Mesendoderm (in vitro differentiated cells): ENCODE results near the gene METTL16.

Experiments used
- DNase-seq: peaks from one replicate; pipeline ENCODE4 v3.0.0; 2013
- H2AK5ac ChIP-seq: 2 replicates; pipeline ENCODE4 v1.6.1; 2013; ENCODE audit warnings: low read length, inconsistent platforms
- H2BK120ac ChIP-seq: 2 replicates; pipeline ENCODE4 v1.6.1; 2013; ENCODE audit warnings: low read depth, mild to moderate bottlenecking, low read length, moderate library complexity, mixed read lengths
- H2BK15ac ChIP-seq: replicated peaks from 2 replicates; pipeline ENCODE4 v1.6.1; 2013; ENCODE audit warnings: low read depth, mild to moderate bottlenecking, moderate library complexity
- H2BK5ac ChIP-seq: 2 replicates; pipeline ENCODE4 v1.6.1; 2013; ENCODE audit warnings: low read length, inconsistent platforms
- H3K18ac ChIP-seq: 2 replicates; pipeline ENCODE4 v1.6.1; 2013; ENCODE audit warnings: mild to moderate bottlenecking, low read length, mixed read lengths
- H3K23ac ChIP-seq: one replicate; pipeline ENCODE4 v1.6.1; 2013; ENCODE audit warnings: low read length
- H3K27ac ChIP-seq: 2 replicates; pipeline ENCODE4 v1.5.1; 2013; ENCODE audit warnings: low read depth, mild to moderate bottlenecking, inconsistent platforms, low read length, moderate library complexity
- H3K27me3 ChIP-seq: 2 replicates; pipeline ENCODE4 v1.6.1; 2013; ENCODE audit warnings: low read length, control low read depth, mild to moderate bottlenecking, inconsistent platforms; ENCODE audit not compliant: insufficient read depth, poor library complexity
- H3K36me3 ChIP-seq: 2 replicates; pipeline ENCODE4 v1.6.1; 2013; ENCODE audit warnings: low read length, inconsistent platforms; ENCODE audit not compliant: control insufficient read depth, insufficient read depth
- H3K4ac ChIP-seq: one replicate; pipeline ENCODE4 v1.6.1; 2013; ENCODE audit warnings: low read depth, mild to moderate bottlenecking, low read length, moderate library complexity
- H3K4me1 ChIP-seq: 2 replicates; pipeline ENCODE4 v1.6.1; 2013; ENCODE audit warnings: low read depth, low read length, inconsistent platforms; ENCODE audit not compliant: control insufficient read depth
- H3K4me2 ChIP-seq: 2 replicates; pipeline ENCODE4 v1.6.1; 2013; ENCODE audit warnings: low read length
- H3K4me3 ChIP-seq: 2 replicates; pipeline ENCODE4 v1.5.1; 2013; ENCODE audit warnings: mild to moderate bottlenecking, low read length
- H3K56ac ChIP-seq: one replicate; pipeline ENCODE4 v1.6.1; 2013; ENCODE audit warnings: low read length
- H3K79me1 ChIP-seq: 2 replicates; pipeline ENCODE4 v1.6.1; 2013; ENCODE audit warnings: low read length, inconsistent platforms
- H3K79me2 ChIP-seq: 2 replicates; pipeline ENCODE4 v1.6.1; 2013; ENCODE audit warnings: mild to moderate bottlenecking, low read length; ENCODE audit not compliant: control insufficient read depth, insufficient read depth
- H3K9ac ChIP-seq: 2 replicates; pipeline ENCODE4 v1.6.1; 2013; ENCODE audit warnings: low read length, inconsistent platforms
- H4K5ac ChIP-seq: one replicate; pipeline ENCODE4 v1.6.1; 2013; ENCODE audit warnings: low read length
- H4K8ac ChIP-seq: one replicate; pipeline ENCODE4 v1.6.1; 2013; ENCODE audit warnings: low read depth, mild to moderate bottlenecking, control low read depth, low read length, moderate library complexity
- whole genome bisulfite sequencing: extraction: QIAGEN DNeasy Blood & Tissue Kit; methylation state at CpG from one replicate; pipeline ENCODE4 v1.1.7; 2013; ENCODE audit warnings: low lambda C conversion rate, missing lambda C conversion rate; ENCODE audit not compliant: insufficient coverage; ENCODE audit errors: extremely low coverage; 5-methylcytosine and 5-hydroxymethylcytosine counted together

Gene METTL16

GRCh38 chr17:2371183-2372130 is 140.2 kb downstream of the METTL16 start:
- Histone ChIP-seq H3K36me3 (no peaks in the 10 kb centered on the region), H3K4ac (no peak overlapping the region), H4K8ac (no peak overlapping the region), H3K4me1 (no peaks in the 10 kb centered on the region), H3K4me2 (no peak overlapping the region), H3K18ac (no peak overlapping the region), H3K56ac (no peak overlapping the region), H2BK120ac (no peak overlapping the region), H3K4me3 (no peak overlapping the region), H3K27me3 (no peaks in the 10 kb centered on the region), H2AK5ac (no peak overlapping the region), H4K5ac (no peak overlapping the region), H3K9ac (no peak overlapping the region), H3K27ac (no peak overlapping the region), H2BK15ac (no peak overlapping the region), H3K23ac (no peak overlapping the region), H3K79me1 (no peaks in the 10 kb centered on the region), H3K79me2 (no peaks in the 10 kb centered on the region), H2BK5ac (no peak overlapping the region)
- no CpG with 5 or more reads among the region's 30 CpGs for WGBS
- no peak for DNase-seq

- WGBS, result no CpG with 5 or more reads among the region's 11 CpGs
- no peak overlapping the region for H2BK120ac ChIP-seq
- H3K4ac ChIP-seq, result no peak overlapping the region
- DNase-seq, result no peak
- H3K9ac ChIP-seq, result no peak overlapping the region
- no peak overlapping the region for H2BK5ac ChIP-seq
- peak overlapping the region; percentile 62 for H3K56ac ChIP-seq
- no peaks in the 10 kb centered on the region for H3K36me3 ChIP-seq
- no peak overlapping the region for H3K4me2 ChIP-seq
- no peaks in the 10 kb centered on the region for H3K4me1 ChIP-seq
- H3K79me1 ChIP-seq, result no peaks in the 10 kb centered on the region
- no peak overlapping the region for H3K18ac ChIP-seq
- no peak overlapping the region for H3K27ac ChIP-seq
- H3K27me3 ChIP-seq, result no peaks in the 10 kb centered on the region
- H3K23ac ChIP-seq, result peak overlapping the region; percentile 37
- H3K4me3 ChIP-seq, result no peak overlapping the region
- no peak overlapping the region for H2BK15ac ChIP-seq
- no peaks in the 10 kb centered on the region for H3K79me2 ChIP-seq
- no peak overlapping the region for H4K8ac ChIP-seq
- H2AK5ac ChIP-seq, result no peak overlapping the region
- H4K5ac ChIP-seq, result no peak overlapping the region
Measured at GRCh38 chr17:2370211-2370589, 141.5 kb downstream of the METTL16 start.

GRCh38 chr17:2369551-2370210 is 142.0 kb downstream of the METTL16 start:
- no peak overlapping the region for H2BK5ac ChIP-seq
- H2BK15ac ChIP-seq, result no peak overlapping the region
- H2AK5ac ChIP-seq, result no peak overlapping the region
- H2BK120ac ChIP-seq, result no peak overlapping the region
- no peak overlapping the region for H4K5ac ChIP-seq
- no peak overlapping the region for H3K27ac ChIP-seq
- no peak overlapping the region for H3K23ac ChIP-seq
- H3K18ac ChIP-seq, result no peak overlapping the region
- no peak overlapping the region for H4K8ac ChIP-seq
- no peaks in the 10 kb centered on the region for H3K79me2 ChIP-seq
- no peak overlapping the region for H3K4ac ChIP-seq
- WGBS, result no CpG with 5 or more reads among the region's 20 CpGs
- H3K4me2 ChIP-seq, result no peak overlapping the region
- H3K4me1 ChIP-seq, result no peaks in the 10 kb centered on the region
- H3K56ac ChIP-seq, result peak overlapping the region; percentile 59
- no peak overlapping the region for H3K4me3 ChIP-seq
- H3K79me1 ChIP-seq, result no peaks in the 10 kb centered on the region
- H3K9ac ChIP-seq, result no peak overlapping the region
- DNase-seq, result peak; percentile 66
- no peaks in the 10 kb centered on the region for H3K27me3 ChIP-seq
- no peaks in the 10 kb centered on the region for H3K36me3 ChIP-seq

GRCh38 chr17:2369039-2369438 is 142.6 kb downstream of the METTL16 start:
- H2BK120ac ChIP-seq, result no peak overlapping the region
- DNase-seq, result no peak
- H3K27ac ChIP-seq, result no peak overlapping the region
- no peak overlapping the region for H4K5ac ChIP-seq
- WGBS, result no CpG with 5 or more reads among the region's 5 CpGs
- H2BK5ac ChIP-seq, result no peak overlapping the region
- H3K4ac ChIP-seq, result no peak overlapping the region
- no peaks in the 10 kb centered on the region for H3K4me1 ChIP-seq
- no peak overlapping the region for H4K8ac ChIP-seq
- H3K79me2 ChIP-seq, result no peaks in the 10 kb centered on the region
- no peaks in the 10 kb centered on the region for H3K79me1 ChIP-seq
- H3K4me2 ChIP-seq, result no peak overlapping the region
- H3K27me3 ChIP-seq, result no peaks in the 10 kb centered on the region
- no peak overlapping the region for H3K56ac ChIP-seq
- no peak overlapping the region for H3K4me3 ChIP-seq
- H3K18ac ChIP-seq, result no peak overlapping the region
- H3K9ac ChIP-seq, result no peak overlapping the region
- no peak overlapping the region for H3K23ac ChIP-seq
- H2AK5ac ChIP-seq, result no peak overlapping the region
- no peak overlapping the region for H2BK15ac ChIP-seq
- no peaks in the 10 kb centered on the region for H3K36me3 ChIP-seq

GRCh38 chr17:2368359-2368758 is 143.3 kb downstream of the METTL16 start:
- no CpG with 5 or more reads among the region's 8 CpGs for WGBS
- Histone ChIP-seq H3K36me3 (no peaks in the 10 kb centered on the region), H3K4ac (no peak overlapping the region), H2BK15ac (no peak overlapping the region), H2AK5ac (no peak overlapping the region), H2BK5ac (no peak overlapping the region), H3K56ac (no peak overlapping the region), H3K4me3 (no peak overlapping the region), H2BK120ac (no peak overlapping the region), H3K9ac (no peak overlapping the region), H3K79me2 (no peaks in the 10 kb centered on the region), H3K18ac (no peak overlapping the region), H3K4me2 (no peak overlapping the region), H3K23ac (no peak overlapping the region), H3K79me1 (no peaks in the 10 kb centered on the region), H3K27me3 (no peaks in the 10 kb centered on the region), H4K8ac (no peak overlapping the region), H3K4me1 (no peaks in the 10 kb centered on the region), H3K27ac (no peak overlapping the region), H4K5ac (no peak overlapping the region)
- DNase-seq, result no peak
